ENCODE results near the gene PRKAA1. TPM values are rescaled to one million over a fixed set of nuclear protein-coding genes. Genes with fewer than 3 reads are reported as not detected.

Gene PRKAA1
- 69.0 and 128 TPM in 2 replicates for total RNA-seq (2014; rRNA removed; shearing (Covaris generic); ENCODE audit: low replicate concordance)

DNA sequence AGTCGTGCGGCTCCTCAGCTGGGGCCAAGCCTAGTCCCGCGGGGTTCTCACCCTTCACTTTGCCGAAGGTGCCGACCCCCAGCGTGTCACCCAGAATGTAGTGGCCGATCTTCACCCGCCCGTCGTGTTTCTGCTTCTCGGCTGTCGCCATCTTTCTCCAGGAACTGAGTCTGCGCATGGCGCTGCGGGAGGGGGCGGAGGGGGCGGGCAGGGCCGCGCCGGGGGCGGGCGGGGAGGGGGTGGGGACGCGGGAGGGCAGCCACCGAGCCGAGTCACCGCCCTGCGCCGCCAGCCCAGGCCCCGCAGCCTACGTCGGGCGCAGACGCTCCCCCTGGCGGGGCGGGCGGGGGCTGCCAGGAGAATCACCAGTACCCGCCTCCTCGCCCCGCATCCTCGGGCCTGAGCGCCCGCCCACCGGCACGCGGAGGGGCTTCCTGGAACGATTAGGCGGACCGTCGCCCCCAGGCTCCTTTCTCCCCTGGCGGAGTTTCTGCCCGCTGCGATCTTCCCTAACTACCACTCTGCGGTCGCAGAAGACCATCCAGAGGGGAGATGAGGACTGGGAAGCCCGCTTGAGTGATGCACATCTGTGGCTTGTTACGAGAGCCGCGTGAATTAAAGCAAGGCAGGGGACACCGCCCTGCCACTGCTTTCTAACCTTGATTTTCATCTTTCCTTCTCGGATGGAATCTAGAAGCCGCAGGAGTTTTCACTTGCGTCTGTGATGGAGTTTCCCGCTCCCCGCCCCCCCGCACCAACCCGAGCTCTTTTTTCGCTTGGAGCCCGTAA, at the start of gene PRKAA1:
PRKAA1 (minus strand) TSS at position 363 of the 789 bp plus-strand sequence; CDS start at position 178, 185 bp downstream.
- H3K9me3 ChIP-seq: no peaks in the 10 kb centered on the region
- peak within 1 kb of the TSS; percentile 97 for H3K4me3 ChIP-seq
- peaks cover 13% of the 10 kb centered on the region for H3K36me3 ChIP-seq
- peak; percentile 92 for DNase-seq
- no peaks in the 10 kb centered on the region for H3K27me3 ChIP-seq

DNA sequence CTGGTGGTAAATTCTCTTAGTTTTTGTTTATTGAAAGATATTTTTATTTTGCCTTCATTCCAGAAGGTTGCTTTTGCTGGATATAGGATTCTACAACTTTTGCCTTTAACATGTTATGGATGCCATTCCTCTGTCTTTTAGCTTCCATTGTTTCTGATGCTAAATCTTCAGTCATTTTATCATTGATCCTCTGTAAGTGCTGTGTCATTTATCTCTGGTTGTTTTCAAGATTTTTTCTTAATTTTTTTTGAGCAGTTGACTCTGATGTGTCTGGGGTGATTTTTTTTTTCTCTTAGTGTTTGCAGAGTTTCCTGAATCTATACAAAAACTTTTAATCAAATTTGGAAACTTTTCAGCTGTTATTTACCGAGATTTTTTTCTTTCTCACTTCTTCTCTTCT, 49.4 kb upstream of the PRKAA1 start:
- Histone ChIP-seq H3K36me3 (no peaks in the 10 kb centered on the region), H3K4me3 (no peak overlapping the region), H3K9me3 (no peaks in the 10 kb centered on the region), H3K27me3 (no peaks in the 10 kb centered on the region)
- no peak for DNase-seq

DNA sequence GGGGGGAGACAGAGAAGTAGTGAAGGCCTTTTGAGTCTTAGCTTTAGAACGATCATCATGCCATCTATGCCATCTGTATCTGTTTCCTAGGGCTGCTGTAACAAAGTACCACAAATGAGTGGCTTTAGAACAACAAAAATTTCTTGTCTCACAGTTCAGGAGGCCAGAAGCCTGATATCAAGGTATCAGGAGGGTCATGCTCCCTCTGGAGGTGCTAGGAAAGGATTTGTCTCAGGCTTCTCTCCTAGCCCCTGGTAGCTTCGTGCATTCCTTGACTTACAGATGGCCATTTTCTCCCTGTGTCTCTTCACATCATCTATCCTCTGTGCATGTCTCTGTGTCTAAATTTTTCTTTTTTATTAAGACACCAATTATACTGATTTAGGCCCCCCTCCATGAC, 48.2 kb upstream of the PRKAA1 start:
- no peak overlapping the region for H3K4me3 ChIP-seq
- no peaks in the 10 kb centered on the region for H3K27me3 ChIP-seq
- no peak for DNase-seq
- H3K36me3 ChIP-seq: no peaks in the 10 kb centered on the region
- H3K9me3 ChIP-seq: no peaks in the 10 kb centered on the region

DNA sequence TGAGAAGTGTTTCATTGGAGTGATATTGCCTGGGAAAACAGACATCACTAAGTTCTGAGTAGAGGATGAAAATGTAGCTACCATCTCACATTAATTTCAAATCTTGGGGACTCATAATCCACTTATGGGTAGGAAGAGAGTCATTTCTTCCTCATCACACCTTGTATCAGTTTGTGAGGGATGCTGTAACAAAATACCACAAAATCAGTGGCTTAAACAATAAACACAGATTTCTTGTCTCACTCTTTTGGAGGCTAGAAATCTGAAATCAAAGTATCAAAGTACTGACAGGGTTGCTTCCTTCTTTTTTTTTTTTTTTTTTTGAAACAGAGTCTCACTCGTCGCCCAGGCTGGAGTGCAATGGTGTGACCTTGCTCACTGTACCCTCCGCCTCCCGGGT, 46.4 kb upstream of the PRKAA1 start:
- Histone ChIP-seq H3K27me3 (no peaks in the 10 kb centered on the region), H3K9me3 (no peaks in the 10 kb centered on the region), H3K36me3 (no peaks in the 10 kb centered on the region), H3K4me3 (no peak overlapping the region)
- no peak for DNase-seq

DNA sequence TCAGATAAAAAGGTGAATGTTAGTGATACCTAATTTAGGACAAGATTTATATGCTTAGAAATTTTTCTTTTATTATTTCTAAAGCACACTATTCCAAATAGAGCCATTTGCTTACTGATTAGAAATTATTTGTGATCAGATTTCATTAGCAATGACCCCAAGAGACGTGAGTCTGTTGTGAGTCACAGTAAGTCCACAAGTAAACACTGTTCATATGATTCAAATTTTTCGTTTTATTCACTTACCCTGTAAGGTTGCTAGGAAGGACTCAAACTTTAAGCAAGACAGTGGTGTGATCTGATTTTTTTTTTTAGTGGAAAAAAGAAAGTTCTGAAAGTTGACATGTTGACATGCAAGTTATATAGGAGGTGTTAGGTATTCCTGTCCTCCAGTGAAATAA, 44.2 kb upstream of the PRKAA1 start:
- Histone ChIP-seq H3K36me3 (no peaks in the 10 kb centered on the region), H3K4me3 (no peak overlapping the region; the same call in 1 of the 2 replicates), H3K9me3 (no peaks in the 10 kb centered on the region), H3K27me3 (no peaks in the 10 kb centered on the region)
- no peak for DNase-seq

DNA sequence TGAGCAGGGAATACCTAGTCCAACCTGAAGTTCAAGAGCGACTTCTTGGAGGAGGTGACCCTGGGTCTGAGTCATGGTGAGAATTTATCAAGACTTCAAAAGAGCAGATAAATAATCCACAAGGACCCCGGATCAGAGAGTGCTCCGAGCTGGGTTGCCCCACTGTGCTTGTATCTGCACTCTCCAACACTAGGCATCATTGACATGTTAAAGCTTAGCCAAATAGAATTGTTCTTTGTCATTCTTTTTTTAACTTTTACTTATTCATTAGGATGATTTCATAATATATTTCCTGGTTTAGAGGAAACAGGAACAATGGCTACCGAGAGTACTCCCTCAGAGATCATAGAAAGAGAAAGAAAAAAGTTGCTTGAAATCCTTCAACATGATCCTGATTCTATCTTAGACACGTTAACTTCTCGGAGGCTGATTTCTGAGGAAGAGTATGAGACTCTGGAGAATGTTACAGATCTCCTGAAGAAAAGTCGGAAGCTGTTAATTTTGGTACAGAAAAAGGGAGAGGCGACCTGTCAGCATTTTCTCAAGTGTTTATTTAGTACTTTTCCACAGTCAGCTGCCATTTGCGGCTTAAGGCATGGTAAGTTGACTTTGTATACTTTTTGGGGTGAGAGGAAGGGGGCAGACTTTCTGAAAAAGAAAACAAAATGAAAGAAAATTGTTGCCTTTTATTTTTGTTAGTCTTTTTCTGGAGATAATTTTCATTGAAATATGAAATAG, 43.1 kb upstream of the PRKAA1 start, which contains the start of gene CARD6:
CARD6 (plus strand) TSS at position 300 of the 738 bp plus-strand sequence; CDS start at position 316, 16 bp downstream.
- Histone ChIP-seq H3K27me3 (no peaks in the 10 kb centered on the region), H3K9me3 (no peaks in the 10 kb centered on the region), H3K4me3 (peak within 1 kb of the TSS; percentile 31), H3K36me3 (no peaks in the 10 kb centered on the region)
- DNase-seq: no peak

DNA sequence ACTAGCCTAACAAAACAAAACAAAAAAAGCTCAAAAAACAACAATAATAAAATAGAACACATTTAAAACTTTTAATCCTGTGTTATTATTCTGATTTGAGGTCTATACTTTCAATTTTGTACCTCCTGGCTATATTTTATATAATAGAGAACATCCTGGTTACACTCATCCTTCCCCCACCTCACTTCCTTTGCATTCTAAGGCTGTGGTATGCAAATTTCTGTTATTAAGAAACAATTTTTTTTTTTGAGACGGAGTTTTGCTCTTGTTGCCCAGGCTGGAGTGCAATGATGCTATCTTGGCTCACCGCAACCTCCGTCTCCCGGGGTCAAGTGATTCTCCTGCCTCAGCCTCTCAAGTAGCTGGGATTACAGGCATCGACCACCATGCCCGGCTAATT, 39.9 kb upstream of the PRKAA1 start:
- peaks cover 18% of the 10 kb centered on the region for H3K36me3 ChIP-seq
- no peaks in the 10 kb centered on the region for H3K27me3 ChIP-seq
- no peak overlapping the region for H3K4me3 ChIP-seq
- no peak for DNase-seq
- no peaks in the 10 kb centered on the region for H3K9me3 ChIP-seq

DNA sequence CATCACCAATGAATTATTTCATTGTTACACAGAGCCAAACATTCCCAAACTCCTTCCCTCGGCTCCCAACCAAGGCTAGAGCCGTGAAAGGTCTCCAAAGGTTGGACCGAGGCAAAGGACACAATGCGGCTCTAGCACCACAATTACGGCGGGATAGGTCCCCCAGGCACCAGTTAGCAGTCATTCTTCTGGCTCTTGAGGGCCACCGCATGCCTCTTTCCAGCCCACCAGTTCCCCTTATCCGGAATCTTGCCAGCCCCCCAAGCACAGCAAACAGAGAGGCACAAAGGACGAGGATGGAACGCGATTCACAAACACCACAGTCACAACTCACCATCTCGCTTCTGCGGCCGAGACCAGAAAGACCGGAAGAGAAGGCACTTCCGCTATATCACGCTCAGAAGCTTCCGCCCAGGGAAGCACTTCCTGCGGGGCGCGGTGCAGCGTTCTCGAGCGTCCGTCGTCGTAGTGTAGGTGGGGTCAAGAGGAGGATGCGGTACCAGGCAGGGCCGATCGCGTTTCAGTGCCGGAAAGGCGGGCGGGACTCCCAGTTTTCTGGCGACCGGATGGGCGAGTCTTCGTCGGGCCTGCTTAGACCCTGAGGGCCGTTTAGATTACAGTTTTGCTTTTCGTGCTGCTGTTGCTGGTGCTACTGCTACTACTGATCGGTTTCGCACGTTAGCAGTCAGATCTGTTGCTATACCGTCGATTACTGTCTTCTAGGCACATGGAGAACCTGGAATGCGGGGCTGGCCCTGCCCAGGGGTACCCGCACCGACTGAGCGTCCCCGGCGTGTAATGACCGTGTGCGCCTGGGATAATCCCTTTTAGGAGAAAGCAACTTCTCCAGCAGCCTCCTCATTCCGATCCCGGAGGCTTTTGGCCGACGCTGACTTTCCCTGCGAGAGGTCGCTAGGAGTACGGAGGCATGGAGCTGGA, 36.9 kb upstream of the PRKAA1 start, which contains the start of gene RPL37:
RPL37 (minus strand) TSS at position 374 of the 939 bp plus-strand sequence; CDS start at position 337, 37 bp downstream.
- no peaks in the 10 kb centered on the region for H3K27me3 ChIP-seq
- H3K36me3 ChIP-seq: peaks cover 48% of the 10 kb centered on the region
- DNase-seq: peak; percentile 99
- H3K9me3 ChIP-seq: no peaks in the 10 kb centered on the region
- peak within 1 kb of the TSS; percentile 98 for H3K4me3 ChIP-seq

DNA sequence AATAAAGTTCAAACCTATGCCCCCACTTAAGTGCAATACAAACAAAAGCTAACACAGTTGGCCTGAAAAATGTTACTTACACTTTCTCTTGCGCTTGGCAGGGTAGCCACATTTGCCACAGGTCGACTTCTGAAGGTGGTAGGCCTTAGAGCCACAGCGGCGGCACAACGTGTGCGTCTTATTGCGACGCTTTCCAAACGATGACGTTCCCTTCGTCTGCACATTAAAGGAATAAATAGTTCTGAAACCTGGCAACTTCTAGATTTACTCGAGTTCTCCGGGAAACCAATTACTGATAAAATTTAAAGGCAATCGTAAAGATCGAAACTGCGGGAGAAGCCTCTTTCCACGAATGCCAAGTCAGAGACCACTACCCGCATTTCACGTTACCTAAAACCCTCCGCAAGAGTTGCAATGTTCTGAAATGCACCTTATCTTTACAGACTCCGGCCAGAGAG, 36.2 kb upstream of the PRKAA1 start:
- H3K27me3 ChIP-seq: no peaks in the 10 kb centered on the region
- peak overlapping the region; percentile 98 for H3K4me3 ChIP-seq
- H3K9me3 ChIP-seq: no peaks in the 10 kb centered on the region
- peak; percentile 24 for DNase-seq
- H3K36me3 ChIP-seq: peaks cover 55% of the 10 kb centered on the region

DNA sequence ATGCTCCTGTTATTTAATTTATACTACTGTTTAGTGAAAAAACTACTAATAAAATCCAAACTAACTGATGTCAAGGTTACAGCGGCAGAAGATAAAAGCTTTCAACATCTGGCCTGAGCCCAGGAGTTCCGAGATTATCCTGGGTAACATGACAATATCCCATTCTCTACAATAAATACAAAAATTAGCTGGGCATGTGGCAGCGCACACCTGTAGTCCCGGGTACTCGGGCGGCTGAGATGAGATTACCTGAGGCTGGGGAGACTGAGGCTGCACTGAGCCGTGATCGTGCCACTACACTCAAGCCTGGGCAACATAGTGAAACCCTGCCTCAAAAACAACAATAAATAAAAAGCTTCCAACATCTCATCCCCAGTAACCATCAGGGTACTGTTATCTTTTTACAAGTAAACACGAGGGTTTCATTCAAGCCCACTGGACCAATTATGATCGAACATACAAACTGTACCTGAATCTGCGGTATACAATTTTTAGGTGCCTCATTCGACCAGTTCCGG, 35.6 kb upstream of the PRKAA1 start:
- Histone ChIP-seq H3K27me3 (no peaks in the 10 kb centered on the region), H3K9me3 (no peaks in the 10 kb centered on the region), H3K4me3 (peak overlapping the region; percentile 98), H3K36me3 (peaks cover 62% of the 10 kb centered on the region)
- DNase-seq: no peak

DNA sequence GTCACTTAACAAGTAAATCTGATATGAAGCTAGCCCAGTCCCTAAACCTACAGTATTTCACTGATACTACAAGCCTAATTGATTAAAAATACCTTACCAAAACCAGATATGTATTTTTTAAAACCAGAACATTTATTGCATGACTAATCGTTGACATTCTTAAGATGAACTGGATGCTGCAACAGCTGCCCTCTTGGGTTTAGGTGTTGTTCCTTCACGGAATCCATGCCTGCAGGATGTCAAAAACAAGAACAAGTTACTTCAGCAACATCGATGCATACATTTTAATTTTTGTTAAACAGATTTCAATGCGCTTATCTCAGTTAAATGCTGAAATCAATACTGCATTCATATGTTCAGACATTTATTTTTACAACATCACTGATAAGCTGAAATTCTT, 34.2 kb upstream of the PRKAA1 start:
- DNase-seq: no peak
- H3K4me3 ChIP-seq: peak overlapping the region; percentile 98
- peaks cover 76% of the 10 kb centered on the region for H3K36me3 ChIP-seq
- H3K9me3 ChIP-seq: no peaks in the 10 kb centered on the region
- H3K27me3 ChIP-seq: no peaks in the 10 kb centered on the region

DNA sequence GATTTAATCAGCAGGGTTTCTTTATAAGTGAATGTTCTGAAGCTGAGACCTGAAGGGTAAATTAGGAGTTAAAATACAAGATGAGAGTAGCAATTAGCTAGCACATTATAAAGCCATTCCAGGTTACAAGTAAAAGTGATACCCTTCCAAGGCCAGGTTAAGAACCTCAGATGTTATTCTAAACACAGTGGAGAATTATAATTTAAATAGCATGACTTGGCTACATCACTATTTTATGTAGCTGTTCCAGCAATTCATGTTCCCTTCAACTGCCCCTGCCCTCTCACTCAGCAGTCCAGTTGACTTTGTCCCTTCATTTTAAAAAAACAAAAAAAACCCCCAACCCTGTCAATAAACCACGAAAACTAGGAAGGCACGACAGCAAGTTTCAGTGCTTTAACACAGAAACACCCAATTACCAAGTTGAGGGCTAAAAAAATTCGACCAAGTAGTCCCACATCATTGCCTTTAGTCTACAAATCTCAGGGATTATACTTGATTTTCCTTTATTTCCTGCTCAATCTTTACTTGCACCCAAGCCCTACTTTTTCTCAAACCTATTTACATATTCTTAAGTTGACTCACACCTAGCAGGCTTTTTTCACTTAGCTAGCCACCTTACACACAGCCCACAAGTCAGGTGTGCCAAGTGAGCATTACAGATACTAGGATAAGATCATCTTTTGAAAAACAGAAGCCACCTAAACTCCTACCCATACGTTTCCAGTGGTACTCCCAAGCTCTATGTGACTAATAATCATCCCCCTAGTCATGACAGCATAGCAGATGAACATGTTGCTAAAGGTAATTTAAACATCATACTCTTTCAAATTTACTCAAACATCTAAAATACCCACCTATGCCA, 33.4 kb upstream of the PRKAA1 start:
- H3K27me3 ChIP-seq: no peaks in the 10 kb centered on the region
- H3K36me3 ChIP-seq: peaks cover 84% of the 10 kb centered on the region
- H3K4me3 ChIP-seq: peak overlapping the region; percentile 98
- no peaks in the 10 kb centered on the region for H3K9me3 ChIP-seq
- no peak for DNase-seq

DNA sequence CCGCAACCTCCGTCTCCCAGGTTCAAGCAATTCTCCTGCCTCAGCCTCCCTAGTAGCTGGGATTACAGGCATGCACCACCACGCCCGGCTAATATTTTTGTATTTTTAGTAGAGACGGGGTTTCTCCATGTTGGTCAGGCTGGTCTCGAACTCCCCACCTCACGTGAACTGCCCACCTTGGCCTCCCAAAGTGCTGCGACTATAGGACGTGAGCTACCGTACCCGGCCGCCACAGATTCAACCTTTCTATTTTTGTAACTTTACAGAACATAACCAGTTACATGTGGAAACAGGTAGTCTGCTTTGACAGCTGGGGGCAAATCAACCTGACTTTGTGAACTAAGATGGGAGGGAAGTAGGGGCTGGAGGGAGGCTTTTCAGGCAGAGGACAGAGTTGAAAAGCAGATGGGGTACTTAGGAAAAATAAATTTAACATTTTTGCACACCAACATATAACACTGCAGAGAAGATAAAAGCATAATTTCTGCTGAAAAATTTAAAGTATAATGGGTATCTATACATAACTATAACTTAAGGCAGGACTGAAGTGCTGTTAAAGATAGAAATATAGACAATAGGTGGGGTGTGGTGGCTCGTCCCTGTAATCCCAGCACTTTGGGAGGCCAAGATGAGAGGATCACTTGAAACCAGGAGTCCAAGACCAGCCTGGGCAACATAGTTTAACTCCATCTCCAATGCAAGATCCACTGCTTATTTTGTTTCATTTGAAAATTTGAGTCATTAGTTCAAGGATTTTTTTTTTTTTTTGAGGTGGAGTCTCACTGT, 31.8 kb upstream of the PRKAA1 start:
- H3K36me3 ChIP-seq: peaks cover 99% of the 10 kb centered on the region

DNA sequence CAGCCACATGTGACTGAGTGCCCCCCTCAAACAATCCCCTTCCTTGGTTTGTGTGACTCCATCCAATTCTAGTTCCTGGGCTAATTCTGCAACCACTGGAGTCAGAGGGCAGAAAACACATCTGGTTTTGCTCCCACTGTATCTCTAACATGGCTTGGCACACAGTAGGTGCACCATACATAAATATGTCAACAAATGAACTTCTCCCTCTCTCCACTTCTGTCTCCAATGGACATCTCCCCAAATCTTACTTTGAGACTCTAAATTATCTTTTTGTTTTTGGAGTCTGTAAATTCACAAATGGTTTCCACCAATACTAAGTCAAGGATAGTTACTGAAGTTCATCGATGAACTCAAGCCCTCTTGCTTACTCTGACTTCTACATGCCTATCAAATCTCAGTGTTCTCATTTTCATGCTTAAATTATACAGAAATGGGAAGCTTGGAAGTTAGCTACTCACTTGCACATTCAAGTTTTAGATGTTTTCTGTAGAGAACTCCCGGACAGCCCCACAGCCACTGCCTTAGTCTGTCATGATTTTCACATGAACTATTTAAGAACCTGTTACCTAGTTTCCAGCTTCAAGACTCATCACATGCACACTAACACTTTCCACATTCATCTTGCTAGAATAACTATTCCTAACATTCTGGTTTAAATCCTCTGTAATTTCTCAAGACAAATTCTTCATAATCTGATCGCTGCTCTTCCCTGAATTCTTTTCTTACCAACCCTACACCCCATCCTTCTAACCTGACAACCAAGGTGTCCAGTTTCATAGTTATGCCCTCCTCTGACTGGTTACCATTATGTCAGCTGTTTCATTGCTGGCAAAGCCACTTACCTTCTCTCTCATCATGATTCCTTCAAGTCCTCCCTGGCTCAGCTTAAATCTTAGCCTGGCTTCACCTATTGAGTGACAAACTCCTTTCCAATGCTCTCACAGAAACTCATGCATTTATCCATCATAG, 30.8 kb upstream of the PRKAA1 start:
- no peak for DNase-seq
- H3K9me3 ChIP-seq: no peaks in the 10 kb centered on the region
- H3K4me3 ChIP-seq: no peak overlapping the region
- H3K27me3 ChIP-seq: no peaks in the 10 kb centered on the region
- H3K36me3 ChIP-seq: peaks cover 89% of the 10 kb centered on the region

More for the DNA sequence above, 31.8 kb upstream of the PRKAA1 start:
- Histone ChIP-seq H3K4me3 (no peak overlapping the region), H3K9me3 (no peaks in the 10 kb centered on the region), H3K27me3 (no peaks in the 10 kb centered on the region)
- DNase-seq: no peak
